Measurements from ENCODE around the gene PI4K2B.
"Not testable (repeated sequence)": the region's sequence is repeated elsewhere in the genome, so short reads cannot be mapped to it uniquely, and the experiment has no call there.

The PI4K2B gene

DNA sequence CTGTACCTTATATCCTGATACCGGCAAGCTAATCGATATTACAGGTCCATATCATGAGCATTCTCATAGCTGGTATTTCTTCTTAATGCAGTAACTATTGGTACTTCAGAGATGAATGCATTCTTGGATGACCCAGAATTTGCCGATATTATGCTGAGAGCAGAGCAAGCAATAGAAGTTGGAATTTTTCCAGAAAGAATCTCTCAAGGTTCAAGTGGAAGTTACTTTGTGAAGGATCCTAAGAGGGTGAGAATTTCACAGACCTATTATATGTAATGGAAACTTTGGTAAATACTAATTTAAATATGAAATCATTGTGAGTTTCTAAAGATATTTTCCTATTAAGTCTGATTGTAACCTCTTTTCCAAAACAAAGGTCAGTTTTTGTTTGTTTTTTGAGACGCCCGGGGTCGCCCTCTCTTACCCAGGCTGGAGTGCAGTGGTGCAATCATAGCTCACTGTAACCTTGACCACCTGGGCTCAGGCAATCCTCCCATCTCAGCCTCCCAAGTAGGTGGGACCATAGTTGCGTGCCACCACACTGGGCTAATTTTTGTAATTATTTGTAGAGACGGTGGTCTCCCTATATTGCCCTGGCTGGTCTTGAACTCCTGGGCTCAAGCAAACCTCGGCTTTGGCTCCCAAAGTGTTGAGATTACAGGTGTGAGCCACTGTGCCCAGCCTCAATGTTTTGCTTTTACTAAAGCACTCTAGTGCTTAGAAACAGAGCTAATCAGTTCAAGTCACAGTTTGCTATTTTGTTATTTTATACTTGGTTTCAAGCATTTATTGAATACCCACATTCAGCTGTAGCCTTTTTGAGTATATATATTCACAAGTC is 18.6 kb downstream of the PI4K2B start:
- Histone ChIP-seq H3K27me3 (ENCODE audit: control insufficient read depth, low read length) (no peaks in the 10 kb centered on the region), H3K36me3 (ENCODE audit: control insufficient read depth, low read length) (peaks cover 25% of the 10 kb centered on the region), H3K4me1 (ENCODE audit: control insufficient read depth, low read length) (no peaks in the 10 kb centered on the region), H3K79me2 (ENCODE audit: control insufficient read depth, low read length) (peaks cover 52% of the 10 kb centered on the region), H3K4me2 (ENCODE audit: low read length) (no peak overlapping the region), H3K9me3 (ENCODE audit: control insufficient read depth, insufficient read depth, low read length) (no peaks in the 10 kb centered on the region), H4K20me1 (ENCODE audit: control insufficient read depth, insufficient read depth, low read depth, low read length) (peaks cover 3% of the 10 kb centered on the region), H3K27ac (ENCODE audit: low read depth, low read length) (no peak overlapping the region), H3F3A (ENCODE audit: control insufficient read depth, insufficient read depth) (no peaks in the 10 kb centered on the region), H3K9me2 (replicated peaks; ENCODE audit: control insufficient read depth, low read length) (no peaks in the 10 kb centered on the region), H3K4me3 (ENCODE audit: low read length) (no peak overlapping the region)
- TF ChIP-seq, protein P1, sequence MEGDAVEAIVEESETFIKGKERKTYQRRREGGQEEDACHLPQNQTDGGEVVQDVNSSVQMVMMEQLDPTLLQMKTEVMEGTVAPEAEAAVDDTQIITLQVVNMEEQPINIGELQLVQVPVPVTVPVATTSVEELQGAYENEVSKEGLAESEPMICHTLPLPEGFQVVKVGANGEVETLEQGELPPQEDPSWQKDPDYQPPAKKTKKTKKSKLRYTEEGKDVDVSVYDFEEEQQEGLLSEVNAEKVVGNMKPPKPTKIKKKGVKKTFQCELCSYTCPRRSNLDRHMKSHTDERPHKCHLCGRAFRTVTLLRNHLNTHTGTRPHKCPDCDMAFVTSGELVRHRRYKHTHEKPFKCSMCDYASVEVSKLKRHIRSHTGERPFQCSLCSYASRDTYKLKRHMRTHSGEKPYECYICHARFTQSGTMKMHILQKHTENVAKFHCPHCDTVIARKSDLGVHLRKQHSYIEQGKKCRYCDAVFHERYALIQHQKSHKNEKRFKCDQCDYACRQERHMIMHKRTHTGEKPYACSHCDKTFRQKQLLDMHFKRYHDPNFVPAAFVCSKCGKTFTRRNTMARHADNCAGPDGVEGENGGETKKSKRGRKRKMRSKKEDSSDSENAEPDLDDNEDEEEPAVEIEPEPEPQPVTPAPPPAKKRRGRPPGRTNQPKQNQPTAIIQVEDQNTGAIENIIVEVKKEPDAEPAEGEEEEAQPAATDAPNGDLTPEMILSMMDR (IDR thresholded peaks at IDR 0.05; ENCODE audit: low read depth, low read length, poor library complexity, severe bottlenecking) = no peak
- no peak for TF ChIP-seq EZH2phosphoT487 (IDR thresholded peaks at IDR 0.05; ENCODE audit: borderline replicate concordance, low read length)

DNA sequence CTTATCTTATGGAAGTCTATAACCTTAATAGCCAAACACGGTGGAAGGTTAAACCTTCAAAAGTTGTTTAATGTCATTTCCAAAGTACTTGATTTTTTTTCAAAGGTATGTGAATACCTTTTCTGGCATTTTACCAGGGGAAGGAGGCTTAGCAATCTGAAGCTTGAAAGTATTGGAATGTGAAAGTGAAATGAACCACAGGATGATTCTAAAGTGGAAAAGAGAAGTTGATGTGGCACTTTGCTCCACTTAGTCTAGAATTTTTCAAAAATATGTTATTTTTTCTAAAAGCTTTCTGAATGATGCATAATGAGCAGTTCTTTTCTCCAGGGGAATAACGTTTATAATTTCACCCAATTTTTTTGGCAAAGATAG is 19.2 kb downstream of the PI4K2B start:
- Histone ChIP-seq H3K9me2 (replicated peaks; ENCODE audit: control insufficient read depth, low read length) (no peaks in the 10 kb centered on the region), H3K27ac (ENCODE audit: low read depth, low read length) (no peak overlapping the region), H3K36me3 (ENCODE audit: control insufficient read depth, low read length) (peaks cover 29% of the 10 kb centered on the region), H3K4me3 (ENCODE audit: low read length) (no peak overlapping the region), H3K79me2 (ENCODE audit: control insufficient read depth, low read length) (peaks cover 46% of the 10 kb centered on the region), H3F3A (ENCODE audit: control insufficient read depth, insufficient read depth) (no peaks in the 10 kb centered on the region), H3K9me3 (ENCODE audit: control insufficient read depth, insufficient read depth, low read length) (no peaks in the 10 kb centered on the region), H3K4me2 (ENCODE audit: low read length) (no peak overlapping the region), H3K4me1 (ENCODE audit: control insufficient read depth, low read length) (no peaks in the 10 kb centered on the region), H4K20me1 (ENCODE audit: control insufficient read depth, insufficient read depth, low read depth, low read length) (peaks cover 3% of the 10 kb centered on the region), H3K27me3 (ENCODE audit: control insufficient read depth, low read length) (no peaks in the 10 kb centered on the region)
- no peak for TF ChIP-seq EZH2phosphoT487 (IDR thresholded peaks at IDR 0.05; ENCODE audit: borderline replicate concordance, low read length)
- TF ChIP-seq, protein P1 (IDR thresholded peaks at IDR 0.05; ENCODE audit: low read depth, low read length, poor library complexity, severe bottlenecking) = no peak

DNA sequence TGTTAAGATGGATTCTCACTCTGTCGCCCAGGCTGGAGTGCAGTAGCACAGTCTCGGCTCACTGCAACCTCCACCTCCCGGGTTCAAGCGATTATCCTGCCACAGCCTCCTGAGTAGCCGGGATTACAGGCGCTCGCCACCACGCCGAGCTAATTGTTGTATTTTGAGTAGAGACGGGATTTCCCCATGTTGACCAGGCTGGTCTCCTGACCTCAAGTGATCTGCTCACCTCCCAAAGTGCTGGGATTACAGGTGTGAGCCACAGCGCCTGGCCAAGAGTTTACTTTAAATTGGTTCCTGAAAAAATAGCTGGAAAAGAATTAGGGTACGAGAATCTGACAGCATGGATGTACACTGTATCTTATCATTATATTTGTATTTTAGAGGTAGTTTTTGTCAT is 20.0 kb downstream of the PI4K2B start:
- not testable (repeated sequence) for H3K27ac ChIP-seq (ENCODE audit: low read depth, low read length); H3F3A ChIP-seq (ENCODE audit: control insufficient read depth, insufficient read depth); H3K27me3 ChIP-seq (ENCODE audit: control insufficient read depth, low read length); H3K4me1 ChIP-seq (ENCODE audit: control insufficient read depth, low read length); H3K4me3 ChIP-seq (ENCODE audit: low read length); H3K9me3 ChIP-seq (ENCODE audit: control insufficient read depth, insufficient read depth, low read length); H3K9me2 ChIP-seq (replicated peaks; ENCODE audit: control insufficient read depth, low read length); H4K20me1 ChIP-seq (ENCODE audit: control insufficient read depth, insufficient read depth, low read depth, low read length); H3K4me2 ChIP-seq (ENCODE audit: low read length)
- H3K36me3 ChIP-seq (ENCODE audit: control insufficient read depth, low read length) = peaks cover 30% of the 10 kb centered on the region
- peaks cover 41% of the 10 kb centered on the region for H3K79me2 ChIP-seq (ENCODE audit: control insufficient read depth, low read length)

DNA sequence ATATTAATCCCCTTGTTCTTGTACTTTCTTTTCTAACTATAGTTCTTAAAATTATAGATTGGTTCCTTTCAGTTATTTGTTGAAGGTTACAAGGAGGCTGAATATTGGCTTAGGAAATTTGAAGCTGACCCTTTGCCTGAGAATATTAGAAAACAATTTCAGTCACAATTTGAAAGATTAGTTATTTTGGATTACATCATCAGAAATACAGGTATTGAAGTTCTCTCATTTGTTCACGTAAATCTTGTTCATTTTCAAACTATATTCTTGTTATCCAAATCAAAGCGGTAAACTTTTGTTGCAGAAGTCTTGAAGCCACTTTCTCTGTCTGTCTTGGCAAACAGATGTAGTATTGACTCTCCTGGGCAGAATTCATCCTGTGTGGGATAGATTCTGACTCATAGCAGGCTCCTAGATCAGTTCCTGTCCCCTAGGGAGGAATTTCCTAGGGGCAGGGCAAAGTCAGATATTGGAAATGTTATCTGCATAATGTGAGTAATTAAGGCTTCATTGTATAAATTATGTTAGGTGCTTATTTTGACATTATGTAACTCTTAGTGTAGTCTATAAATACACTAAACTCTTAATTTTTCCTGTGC is 25.2 kb downstream of the PI4K2B start:
- H3K4me1 ChIP-seq (ENCODE audit: control insufficient read depth, low read length) = no peaks in the 10 kb centered on the region
- H4K20me1 ChIP-seq (ENCODE audit: control insufficient read depth, insufficient read depth, low read depth, low read length) = no peaks in the 10 kb centered on the region; the same call in 1 of the 2 replicates
- no peaks in the 10 kb centered on the region for H3K27me3 ChIP-seq (ENCODE audit: control insufficient read depth, low read length)
- peaks cover 2% of the 10 kb centered on the region; the same call in 1 of the 2 replicates for H3K79me2 ChIP-seq (ENCODE audit: control insufficient read depth, low read length)
- no peaks in the 10 kb centered on the region for H3K9me3 ChIP-seq (ENCODE audit: control insufficient read depth, insufficient read depth, low read length)
- no peak overlapping the region for H3K4me2 ChIP-seq (ENCODE audit: low read length)
- TF ChIP-seq EZH2phosphoT487 (IDR thresholded peaks at IDR 0.05; ENCODE audit: borderline replicate concordance, low read length) = no peak
- TF ChIP-seq, protein P1 (IDR thresholded peaks at IDR 0.05; ENCODE audit: low read depth, low read length, poor library complexity, severe bottlenecking) = no peak
- no peaks in the 10 kb centered on the region for H3F3A ChIP-seq (ENCODE audit: control insufficient read depth, insufficient read depth)
- H3K4me3 ChIP-seq (ENCODE audit: low read length) = no peak overlapping the region
- H3K36me3 ChIP-seq (ENCODE audit: control insufficient read depth, low read length) = peaks cover 59% of the 10 kb centered on the region
- no peak overlapping the region for H3K27ac ChIP-seq (ENCODE audit: low read depth, low read length)
- H3K9me2 ChIP-seq (replicated peaks; ENCODE audit: control insufficient read depth, low read length) = no peaks in the 10 kb centered on the region

Measured in DOHH2 (cell line).